HTR-8/SVneo (cell line): ENCODE measurements around the gene ZNF236.
"Not testable (repeated sequence)": the region's sequence is repeated elsewhere in the genome, so short reads cannot be mapped to it uniquely, and the experiment has no call there.

Source experiments
- DNase-seq: peaks from one replicate; pipeline ENCODE4 v3.0.0; 2011; ENCODE audit warnings: low spot score, mixed read lengths; ENCODE audit not compliant: insufficient read length
- FAIRE-seq: peaks from 2 replicates; lab custom pipeline; 2011; peaks lifted over from hg19 to GRCh38; lab: Jason Lieb, UNC

ZNF236 gene

DNA sequence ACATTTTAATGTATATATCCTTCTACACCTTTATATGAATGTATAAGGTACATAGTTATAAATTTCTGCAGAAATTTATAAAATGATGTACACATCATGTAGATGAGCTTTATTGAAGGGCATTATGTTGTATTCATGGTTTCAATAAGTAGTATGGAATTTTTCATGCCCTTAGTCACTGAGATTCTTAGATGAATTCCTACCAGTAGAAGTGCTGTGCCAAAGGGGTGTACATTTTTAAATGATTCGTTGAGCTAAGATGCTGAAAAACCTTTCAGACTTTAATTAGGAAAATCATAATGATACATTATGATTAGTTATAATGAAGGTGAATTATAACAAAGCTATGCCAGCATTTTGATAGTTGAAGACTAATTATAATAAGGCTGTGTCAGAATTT, 115.2 kb downstream of the ZNF236 start:
- DNase-seq, result no peak
- no peak for FAIRE-seq

DNA sequence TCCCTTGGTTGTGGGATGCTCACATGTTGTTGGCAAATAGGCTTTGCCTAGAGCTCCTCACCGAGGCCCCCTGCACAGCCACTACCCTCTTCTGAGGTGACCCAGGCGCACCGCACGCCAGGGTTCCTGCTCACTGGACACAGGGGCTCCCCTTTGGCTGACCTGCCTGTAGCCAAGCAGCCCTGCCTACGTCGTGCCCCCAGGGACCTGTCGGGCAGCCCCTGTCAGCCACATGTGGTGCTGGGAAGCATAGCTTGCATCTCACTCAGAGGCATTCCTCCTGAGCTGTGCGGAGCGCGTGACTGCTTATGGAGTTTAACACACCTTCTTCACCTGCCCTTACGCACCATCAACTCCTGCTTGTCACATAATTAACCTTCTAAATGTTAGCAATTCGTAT, 116.3 kb downstream of the ZNF236 start:
- no peak for FAIRE-seq
- DNase-seq, result no peak

GRCh38 chr18:76941284-76941683, 118.9 kb downstream of the ZNF236 start:
- DNase-seq (no peak), FAIRE-seq (no peak)

DNA sequence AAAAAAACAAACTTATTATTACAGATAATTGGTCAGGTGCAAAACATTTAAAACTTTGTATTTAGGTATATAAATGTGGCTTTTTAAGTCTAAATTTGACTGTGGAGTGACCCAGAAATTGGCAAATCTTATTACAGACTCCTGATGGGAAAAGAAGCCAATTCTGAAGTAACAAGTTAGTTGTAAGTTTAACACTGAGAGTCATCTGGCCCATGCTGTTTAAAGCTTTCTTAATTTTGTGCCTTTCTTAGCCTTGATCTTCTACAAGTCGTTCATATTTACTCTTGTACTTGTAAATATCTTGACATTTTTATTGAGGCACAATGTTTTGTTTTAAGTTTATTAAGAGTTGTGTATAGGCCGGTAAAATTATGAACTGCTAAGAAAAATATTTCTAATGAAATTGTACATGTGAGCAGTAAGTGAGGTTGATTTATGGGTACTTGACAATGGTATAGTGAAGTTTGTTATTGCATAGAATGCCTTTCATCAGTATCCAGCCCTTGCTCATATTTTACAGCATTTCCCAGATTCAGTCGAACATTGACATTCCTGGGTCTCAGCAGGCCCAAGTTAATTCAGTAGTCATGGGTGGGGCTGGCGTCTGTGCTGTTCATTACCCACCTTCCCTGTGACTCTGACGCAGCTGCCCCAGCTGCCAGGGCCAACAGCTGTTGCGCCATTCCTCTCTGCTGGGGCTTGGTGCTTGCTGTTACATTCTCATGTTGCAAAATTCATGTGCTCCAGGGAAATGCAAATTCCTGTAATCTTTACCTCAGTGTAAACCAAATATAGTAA, 121.4 kb downstream of the ZNF236 start:
- no peak for FAIRE-seq
- no peak for DNase-seq

DNA sequence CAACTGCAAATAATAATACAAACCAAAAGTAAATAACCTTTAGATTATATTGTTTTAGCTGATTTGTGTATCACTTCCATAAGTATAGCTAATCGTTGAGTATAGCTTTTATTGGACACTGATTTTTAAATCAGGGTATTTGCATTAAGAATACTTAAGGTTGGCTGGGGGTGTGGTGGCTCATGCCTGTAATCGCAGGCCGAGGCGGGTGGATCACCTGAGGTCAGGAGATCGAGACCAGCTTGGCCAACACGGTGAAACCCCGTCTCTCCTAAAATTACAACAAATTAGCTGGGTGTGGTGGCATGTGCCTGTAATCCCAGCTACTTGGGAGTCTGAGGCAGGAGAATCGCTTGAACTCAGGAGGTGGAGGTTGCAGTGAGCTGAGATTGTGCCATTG, 122.0 kb downstream of the ZNF236 start:
- not testable (repeated sequence) for FAIRE-seq, DNase-seq

GRCh38 chr18:76948345-76948744, 126.0 kb downstream of the ZNF236 start:
- FAIRE-seq, result no peak

DNA sequence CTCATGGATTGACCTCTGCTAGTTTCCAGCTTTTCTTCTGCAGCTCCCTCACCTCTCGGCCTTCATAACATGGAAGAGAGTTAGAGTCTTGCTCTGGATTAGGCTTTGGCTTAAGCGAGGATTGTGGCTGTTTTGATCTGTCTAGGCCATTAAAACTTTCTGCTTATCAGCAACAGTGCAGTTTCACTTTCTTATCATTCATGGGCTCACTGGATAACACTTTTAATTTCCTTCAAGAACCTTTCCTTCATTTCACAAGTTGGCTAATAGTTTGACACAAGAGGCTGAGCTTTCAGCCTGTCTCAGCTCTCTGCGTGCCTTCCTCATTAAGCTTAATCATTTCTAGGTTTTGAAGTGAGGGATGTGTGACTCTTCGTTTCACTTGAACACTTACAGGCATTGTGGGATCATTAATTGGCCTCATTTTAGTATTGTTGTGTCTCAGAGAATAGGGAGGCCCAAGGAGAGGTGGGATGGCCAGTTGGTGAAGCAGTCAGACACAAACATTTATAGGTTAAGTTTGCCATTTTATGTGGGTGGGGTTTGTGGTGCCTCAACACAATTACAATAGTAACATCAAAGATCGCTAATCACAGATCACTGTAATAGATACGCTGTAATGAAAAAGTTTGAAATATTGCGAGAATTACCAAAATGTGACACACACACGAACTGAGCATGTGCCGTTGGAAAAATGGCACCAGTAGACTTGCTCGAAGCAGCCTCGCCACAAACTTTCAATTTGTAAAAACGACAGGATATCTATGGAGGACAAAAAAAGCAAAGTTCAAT, 129.3 kb downstream of the ZNF236 start:
- DNase-seq, result no peak
- no peak for FAIRE-seq

More at GRCh38 chr18:76948345-76948744, 126.0 kb downstream of the ZNF236 start:
- no peak for DNase-seq

DNA sequence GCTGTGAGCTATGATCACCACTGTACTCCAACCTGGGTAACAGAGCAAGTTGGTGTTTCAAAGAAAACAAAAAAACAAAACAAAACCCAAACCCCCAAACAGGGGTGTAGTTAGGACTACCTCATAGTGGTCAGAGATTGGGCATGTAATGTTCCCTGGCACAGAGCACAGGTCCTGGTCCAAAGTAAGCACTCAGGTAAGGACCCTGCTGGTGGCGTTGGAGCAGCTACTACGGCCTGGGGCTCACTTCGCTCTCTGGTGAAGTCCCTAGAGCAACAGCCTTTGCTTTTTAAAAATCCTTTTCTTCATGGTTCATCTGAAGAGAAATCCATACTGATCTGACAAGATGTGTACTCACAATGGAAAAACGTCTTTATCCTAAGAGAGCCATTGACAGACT, 130.4 kb downstream of the ZNF236 start:
- DNase-seq (no peak), FAIRE-seq (no peak)

DNA sequence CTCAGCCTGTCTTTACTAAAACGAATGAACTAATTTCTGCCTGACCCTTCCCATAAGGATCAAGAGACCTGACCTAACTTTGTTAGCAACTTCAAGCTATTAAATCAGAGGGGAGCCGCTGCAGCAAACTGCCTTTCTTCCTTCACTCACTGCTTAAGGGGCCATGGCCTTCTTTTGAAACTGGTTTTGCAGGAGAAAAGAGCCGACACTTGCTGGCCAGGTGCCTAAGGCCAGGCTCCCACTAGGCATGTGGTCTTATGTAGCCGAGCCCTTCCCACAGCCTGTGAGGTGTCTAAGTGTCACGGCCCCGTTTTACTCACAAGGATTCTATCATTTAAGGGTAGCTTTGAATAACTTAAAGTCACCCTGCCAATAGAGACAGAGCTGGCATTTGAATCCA, 130.8 kb downstream of the ZNF236 start:
- DNase-seq (no peak), FAIRE-seq (no peak)

GRCh38 chr18:76953583-76954233, 131.4 kb downstream of the ZNF236 start:
- no peak for DNase-seq
- no peak for FAIRE-seq

GRCh38 chr18:76955524-76956170, 133.3 kb downstream of the ZNF236 start:
- DNase-seq, result no peak
- no peak for FAIRE-seq

DNA sequence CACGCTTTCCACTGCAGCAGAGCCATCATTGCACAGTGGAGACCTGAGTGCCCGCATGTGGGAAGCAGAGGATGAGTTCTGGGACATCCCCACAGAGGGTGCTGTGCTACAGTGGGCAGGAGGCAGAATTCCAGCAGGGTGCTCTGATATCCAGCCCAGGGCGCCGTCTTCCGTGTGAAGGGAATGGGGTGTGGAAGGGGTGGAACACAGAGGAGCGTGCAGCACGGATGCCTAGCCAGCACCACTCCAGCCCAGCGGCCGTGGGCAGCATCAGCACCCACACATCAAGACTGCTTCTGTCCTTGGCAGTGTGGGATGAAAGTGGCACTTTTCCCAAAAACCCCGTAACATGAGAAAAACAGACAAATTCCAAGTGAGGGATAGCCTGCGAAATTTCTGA, 134.3 kb downstream of the ZNF236 start:
- FAIRE-seq, result no peak
- DNase-seq, result no peak

DNA sequence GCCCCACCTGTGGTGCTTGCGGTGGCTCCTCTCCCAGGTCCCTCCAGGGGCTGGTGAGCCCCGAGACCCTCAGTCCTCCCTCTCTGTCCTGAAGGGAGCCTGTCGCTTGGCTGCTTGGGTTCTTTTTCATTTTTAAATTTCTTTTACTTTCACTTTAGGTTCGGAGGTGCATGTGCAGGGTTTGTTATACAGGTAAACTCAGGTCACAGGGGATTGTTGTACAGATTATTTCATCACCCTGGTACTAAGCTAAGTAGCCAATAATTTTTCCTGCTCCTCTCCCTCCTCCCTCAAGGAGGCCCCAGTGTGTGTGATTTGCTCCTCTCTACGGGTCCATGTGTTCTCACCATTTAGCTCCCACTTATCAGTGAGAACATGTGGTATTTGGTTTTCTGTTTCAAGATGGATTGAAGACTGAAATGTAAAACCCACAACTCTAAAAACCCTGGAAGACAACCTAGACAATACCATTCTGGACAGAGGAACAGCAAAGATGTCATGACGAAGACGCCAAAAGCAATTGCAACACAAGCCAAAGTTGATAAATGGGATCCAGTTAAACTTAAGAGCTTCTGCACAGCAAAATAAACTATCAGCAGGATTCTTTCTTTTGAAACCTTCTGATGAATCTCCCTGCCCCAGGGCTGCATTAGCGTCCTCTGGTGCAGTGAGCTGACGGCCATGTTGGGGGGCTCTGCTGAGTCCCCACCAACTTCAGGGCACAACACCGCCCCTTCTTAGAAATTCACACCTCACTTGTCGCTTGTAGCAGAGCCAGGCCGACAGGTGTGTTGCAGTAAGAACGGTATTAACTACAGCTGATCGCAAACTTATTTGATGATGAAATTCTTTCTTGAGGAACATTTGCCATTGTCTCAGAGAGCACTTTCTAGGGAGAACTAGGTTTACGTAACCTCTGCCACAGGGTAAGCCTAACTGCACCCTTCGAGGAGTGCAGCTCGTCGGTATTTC, 135.3 kb downstream of the ZNF236 start:
- DNase-seq (no peak), FAIRE-seq (no peak)

DNA sequence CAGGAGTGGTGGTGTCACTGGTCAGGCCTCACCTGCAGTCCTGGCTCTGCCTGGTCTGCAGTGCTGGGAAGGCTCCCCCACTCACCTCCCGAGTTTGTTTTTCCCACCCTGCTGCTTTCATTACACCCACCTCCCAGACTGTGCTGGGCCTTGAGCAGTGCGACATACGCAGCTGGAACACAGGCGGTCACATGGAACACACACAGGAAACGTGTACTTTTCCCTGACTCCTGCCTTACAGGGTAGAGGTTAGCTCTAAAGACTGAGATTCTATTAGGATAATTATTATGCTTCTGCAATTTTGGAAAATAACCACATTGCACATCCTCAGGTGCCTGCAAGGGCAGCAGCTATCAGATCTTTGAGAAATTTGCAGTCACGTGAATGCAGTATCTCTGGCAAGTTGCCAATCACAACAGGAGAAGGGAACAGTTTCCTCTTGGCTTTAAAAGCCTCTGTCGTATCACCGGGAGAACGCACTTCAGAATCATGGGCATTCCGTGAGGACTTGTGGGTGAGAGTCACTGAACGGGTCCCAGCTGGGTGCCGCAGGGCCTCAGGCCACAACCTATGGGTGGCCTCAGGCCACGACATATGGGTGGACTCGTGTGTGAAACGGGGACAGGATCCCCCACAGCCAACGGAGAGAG, 136.5 kb downstream of the ZNF236 start:
- FAIRE-seq (no peak), DNase-seq (no peak)

DNA sequence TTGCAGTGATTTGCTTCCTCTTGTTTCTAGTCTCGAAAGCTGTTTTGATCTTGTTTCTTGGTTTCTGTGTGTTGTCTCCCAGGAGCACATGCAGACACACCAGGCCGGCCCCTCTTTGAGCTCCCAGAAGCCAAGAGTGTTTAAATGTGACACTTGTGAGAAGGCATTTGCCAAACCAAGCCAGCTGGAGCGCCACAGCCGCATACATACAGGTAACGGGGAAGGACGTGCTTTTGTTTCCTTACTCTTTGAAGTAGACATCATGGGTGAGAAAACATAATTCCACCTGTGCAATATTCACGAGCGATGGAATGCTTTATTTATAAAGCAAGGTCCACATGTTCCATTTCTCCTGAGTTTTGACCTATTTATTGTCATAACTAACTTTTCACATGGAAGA, 137.2 kb downstream of the ZNF236 start:
- FAIRE-seq (no peak), DNase-seq (no peak)

GRCh38 chr18:76960528-76961035, 138.2 kb downstream of the ZNF236 start:
- no peak for FAIRE-seq

DNA sequence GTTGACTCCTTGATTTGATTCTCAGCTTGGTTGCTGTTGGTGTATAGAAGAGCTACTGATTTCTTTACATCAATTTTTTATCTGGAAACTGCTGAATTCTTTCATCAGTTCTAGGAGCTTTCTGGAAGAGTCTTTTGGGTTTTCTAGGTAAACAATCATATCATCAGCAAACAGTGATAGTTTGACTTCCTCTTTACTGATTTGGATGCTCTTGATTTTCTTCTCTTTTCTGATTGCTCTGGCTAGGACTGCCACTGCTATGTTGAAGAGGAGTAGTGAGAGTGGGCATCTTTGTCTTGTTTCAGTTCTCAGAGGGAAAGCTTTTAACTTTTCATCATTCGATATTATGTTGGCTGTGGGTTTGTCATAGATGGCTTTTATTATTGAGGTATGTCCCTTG, 140.5 kb downstream of the ZNF236 start:
- DNase-seq (no peak), FAIRE-seq (no peak)

More at GRCh38 chr18:76960528-76961035, 138.2 kb downstream of the ZNF236 start:
- no peak for DNase-seq

DNA sequence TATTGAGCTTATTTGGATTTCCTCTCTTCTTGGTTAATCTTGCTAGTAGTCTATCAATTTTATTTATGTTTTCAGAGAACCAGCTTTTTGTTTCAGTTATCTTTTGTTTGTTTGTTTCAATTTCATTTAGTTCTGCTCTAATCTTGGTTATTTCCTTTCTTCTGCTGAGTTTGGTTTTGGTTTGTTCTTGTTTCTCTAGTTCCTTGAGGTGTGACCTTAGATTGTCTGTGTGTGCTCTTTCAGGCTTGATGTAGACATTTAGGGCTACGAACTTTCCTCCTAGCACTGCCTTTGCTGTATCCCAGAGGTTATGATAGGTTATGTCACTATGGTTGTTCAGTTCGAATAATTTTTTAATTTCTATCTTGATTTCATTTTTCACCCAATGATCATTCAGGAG, 141.6 kb downstream of the ZNF236 start:
- DNase-seq (no peak), FAIRE-seq (no peak)
